ENCODE data around the gene FAM3C. TPM values are rescaled to one million over a fixed set of nuclear protein-coding genes. Genes with fewer than 3 reads are reported as not detected.

Gene FAM3C
- total and polyA plus RNA-seq, 2 of the 8 experiments (the other 6 are each of a cell fraction or from before 2014, with no cell fraction given) = 27.0 to 77.7 TPM

GRCh38 chr7:121343302-121343701 is 52.8 kb downstream of the FAM3C start:
- no peaks in the 10 kb centered on the region for H3K9me3 ChIP-seq (ENCODE audit: insufficient read depth in 2 of 2, low read depth in 1 of 2, low read length in 1 of 2)
- ChIA-PET CTCF (ENCODE audit: partially characterized antibody) (interaction anchor here (1.0 kb wide), 1 partner anchor 8 kb away, joined by 3 read pairs; no protein-coding TSS in a partner anchor), POLR2A (ENCODE audit: partially characterized antibody) (no interaction called here)
- H3K56ac ChIP-seq (replicated peaks; ENCODE audit: insufficient read length, low read depth, low read length) = no peak overlapping the region
- H3K23ac ChIP-seq (ENCODE audit: insufficient read length) = no peak overlapping the region
- H2BK5ac ChIP-seq (ENCODE audit: low read depth, low read length) = no peak overlapping the region
- H4K20me1 ChIP-seq (replicated peaks in 1 of 2; ENCODE audit: control insufficient read depth in 1 of 2, insufficient read depth in 2 of 2, low read length in 2 of 2) = no peaks in the 10 kb centered on the region
- no peak overlapping the region for H3K4ac ChIP-seq (replicated peaks; ENCODE audit: insufficient read length, low read depth, low read length)
- H3K23me2 ChIP-seq (ENCODE audit: low read depth, low read length) = no peaks in the 10 kb centered on the region
- H4K91ac ChIP-seq (replicated peaks; ENCODE audit: insufficient read length, low read length) = no peak overlapping the region
- peaks cover 0 to 7% (median 5%) of the 10 kb centered on the region in 4 experiments; a peak in 4 of 8 replicates for H3K36me3 ChIP-seq (ENCODE audit: control insufficient read depth in 2 of 4, insufficient read depth in 4 of 4, low read length in 3 of 4)
- H3K79me1 ChIP-seq (ENCODE audit: low read depth, low read length) = no peaks in the 10 kb centered on the region
- H3K27me3 ChIP-seq (replicated peaks in 1 of 4; ENCODE audit: control insufficient read depth in 3 of 4, extremely low read depth in 1 of 4, insufficient read depth in 3 of 4, low read length in 3 of 4) = no peaks in the 10 kb centered on the region
- H3K18ac ChIP-seq (ENCODE audit: extremely low read depth, low read length) = no peak overlapping the region
- no peak overlapping the region for H2AFZ ChIP-seq (ENCODE audit: low read length)
- H2BK20ac ChIP-seq (ENCODE audit: low read length) = no peak overlapping the region
- H3K4me2 ChIP-seq (ENCODE audit: insufficient read depth in 1 of 2, low read depth in 2 of 2, low read length in 2 of 2) = no peak overlapping the region
- no peak overlapping the region for H3K27ac ChIP-seq (ENCODE audit: low read depth, low read length)
- no peak overlapping the region for H4K5ac ChIP-seq (ENCODE audit: insufficient read length, low read depth, low read length)
- DNase-seq (ENCODE audit: low read depth in 1 of 2, low spot score in 2 of 2) (no peak), FAIRE-seq (no peak)
- H4K8ac ChIP-seq (ENCODE audit: extremely low read depth, insufficient read depth, low read length) = no peak overlapping the region
- no peak overlapping the region for H2BK12ac ChIP-seq (ENCODE audit: low read depth, low read length)
- H3K4me1 ChIP-seq (replicated peaks in 1 of 4; ENCODE audit: control insufficient read depth in 3 of 4, insufficient read depth in 4 of 4, low read length in 3 of 4) = no peaks in the 10 kb centered on the region
- H3K9ac ChIP-seq (replicated peaks in 1 of 4; ENCODE audit: extremely low read depth in 1 of 4, low read depth in 3 of 4, low read length in 3 of 4) = no peak overlapping the region
- no peaks in the 10 kb centered on the region for H3K79me2 ChIP-seq (ENCODE audit: control insufficient read depth in 1 of 2, insufficient read depth in 2 of 2, low read length in 2 of 2)
- H2AK5ac ChIP-seq (ENCODE audit: low read depth, low read length) = no peak overlapping the region
- H3K14ac ChIP-seq (ENCODE audit: insufficient read length) = no peak overlapping the region
- 96% methylated on average over 3 of the region's 3 CpGs; no CpG with 5 or more reads in 1 of the 2 experiments for WGBS, 2 experiments (ENCODE audit: extremely low coverage in 1 of 2, insufficient coverage in 1 of 2, insufficient read length in 1 of 2, insufficient replicate concordance in 2 of 2, low coverage in 1 of 2, low lambda C conversion rate in 2 of 2, missing lambda C conversion rate in 1 of 2)
- H2BK120ac ChIP-seq (replicated peaks; ENCODE audit: low read depth, low read length) = no peak overlapping the region
- H2BK15ac ChIP-seq (ENCODE audit: low read length) = no peak overlapping the region
- H3K4me3 ChIP-seq (ENCODE audit: extremely low read depth in 1 of 4, insufficient read depth in 2 of 4, low read depth in 3 of 4, low read length in 4 of 4) = no peak overlapping the region
- no peak for TF ChIP-seq BRCA1 (IDR thresholded peaks at IDR 0.05; ENCODE audit: low read depth, low read length)
- TF ChIP-seq BCL11A (IDR thresholded peaks at IDR 0.05; ENCODE audit: low read depth in 2 of 2, low read length in 2 of 2) = no peak
- no peak for TF ChIP-seq ATF2 (IDR thresholded peaks at IDR 0.05; ENCODE audit: low read length)
- TF ChIP-seq CREB1 (IDR thresholded peaks at IDR 0.05) = no peak
- no peak for TF ChIP-seq ASH2L (IDR thresholded peaks at IDR 0.05; ENCODE audit: low read length)
